ENCODE results near the gene GIPC3.

- TF ChIP-seq PBX3 (IDR thresholded peaks at IDR 0.05) (no peak), CTCF (IDR thresholded peaks at IDR 0.05) (no peak), POLR2AphosphoS5 (IDR thresholded peaks at IDR 0.05; ENCODE audit: low read depth, low read length) (no peak), EP300 (IDR thresholded peaks at IDR 0.05; ENCODE audit: borderline replicate concordance in 1 of 2, low read depth in 1 of 2, low read length in 1 of 2) (no peak), REST (IDR thresholded peaks at IDR 0.05; ENCODE audit: low read depth, low read length) (no peak)
Measured at GRCh38 chr19:3591876-3592613, 6.8 kb downstream of the GIPC3 start.

All from SK-N-SH (cell line).